Prostate gland (tissue), 2 donors: ENCODE data around the gene CA5A. TPM values are rescaled to one million over a fixed set of nuclear protein-coding genes. Genes with fewer than 3 reads are reported as not detected.

Experiments
- DNase-seq: peaks from one replicate; pipeline ENCODE4 v3.0.0-alpha.2; 2019; ENCODE audit warnings: low spot score
- H3K27ac ChIP-seq, 2 donors: fragments of 200-600 bp; sonication (generic); 2 replicates each; pipeline ENCODE4 v1.5.1; 2017 to 2019
- H3K27me3 ChIP-seq: fragments of 200-600 bp; sonication (generic); replicated peaks from 2 replicates; pipeline ENCODE4 v1.5.1; 2019; ENCODE audit not compliant: insufficient read depth
- H3K36me3 ChIP-seq, 2 donors: fragments of 200-600 bp; sonication (generic); 1 replicate in 1 of 2; 2 replicates in 1 of 2; pipeline versions ENCODE4 v1.5.1 to v1.8.1; 2017 to 2019
- H3K4me1 ChIP-seq: fragments of 200-600 bp; sonication (generic); replicated peaks from 2 replicates; pipeline ENCODE4 v1.5.1; 2019
- H3K4me3 ChIP-seq, 2 donors: fragments of 200-600 bp; sonication (generic); 2 replicates each; pipeline ENCODE4 v1.5.1; 2017 to 2019
- H3K9me3 ChIP-seq: fragments of 200-600 bp; sonication (generic); 2 replicates; pipeline ENCODE4 v1.5.1; 2017
- CTCF ChIP-seq, 4 experiments: fragments of 200-600 bp in 2 of 4; fragments of 450-650 bp in 2 of 4; sonication (generic) in 2 of 4; IDR thresholded peaks; 1 replicate in 3 of 4; 2 replicates in 1 of 4; pipeline ENCODE4 v1.5.1; 2016 to 2019; ENCODE audit warnings: antibody characterized with exemption in 4 of 4, mild to moderate bottlenecking in 2 of 4, moderate library complexity in 2 of 4
- POLR2A ChIP-seq: fragments of 450-650 bp; IDR thresholded peaks from one replicate; pipeline ENCODE4 v1.6.1; 2016; ENCODE audit warnings: antibody characterized with exemption, mild to moderate bottlenecking
- POLR2AphosphoS5 ChIP-seq: sonication (generic); formaldehyde crosslinking; IDR thresholded peaks from one replicate; pipeline ENCODE4 v1.6.1; 2017; ENCODE audit warnings: antibody characterized with exemption
- WGBS: methylation state at CpG from one replicate; pipeline ENCODE4 v1.1.5; 2018; 5-methylcytosine and 5-hydroxymethylcytosine counted together
- intact Hi-C: fragments of 100-400 bp; cut with DNase I; formaldehyde crosslinking; loops from one replicate; pipeline ENCODE4 v1.14.2; 2022
- total RNA-seq, 2 donors: library from RNA; depleted of rRNA; stranded (reverse); fragments of >200 nt; gene quantifications; one replicate each; pipeline ENCODE4 v1.1.0, GENCODE V29; 2016

Gene CA5A
- total RNA-seq, 2 donors from 2014 or later, result not detected

DNA sequence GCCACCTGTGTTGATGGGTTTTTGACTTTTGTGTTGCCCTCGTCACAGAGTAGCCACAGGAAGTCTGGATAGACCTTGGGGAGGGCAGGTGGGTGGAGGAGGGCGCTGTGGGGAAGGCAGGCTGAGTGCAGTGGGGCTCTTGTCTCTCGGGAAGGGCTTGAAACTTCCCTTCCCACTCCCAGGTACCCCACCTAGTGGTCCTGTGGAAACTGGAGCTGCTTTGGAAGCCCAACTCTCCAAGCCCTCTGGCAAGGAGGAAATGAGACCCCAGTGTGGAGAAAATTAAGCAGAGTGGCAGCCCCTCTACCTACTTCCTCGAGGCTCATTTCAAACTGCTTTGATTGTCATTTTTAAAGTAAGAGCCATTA is 9.2 kb downstream of the CA5A start:
- H3K36me3 ChIP-seq, result no peaks in the 10 kb centered on the region
- no peaks in the 10 kb centered on the region for H3K27me3 ChIP-seq
- no peak for DNase-seq
- H3K9me3 ChIP-seq, result no peaks in the 10 kb centered on the region
- no peak for TF ChIP-seq POLR2A
- 38% methylated on average over 4 of the region's 4 CpGs for WGBS
- H3K4me3 ChIP-seq, result no peak overlapping the region
- no peak overlapping the region for H3K27ac ChIP-seq
- intact Hi-C loops, result no loop called here
- no peaks in the 10 kb centered on the region for H3K4me1 ChIP-seq

GRCh38 chr16:87926246-87927194 is 9.8 kb downstream of the CA5A start:
- Histone ChIP-seq H3K36me3 (no peaks in the 10 kb centered on the region), H3K27me3 (no peaks in the 10 kb centered on the region), H3K4me3 (no peak overlapping the region), H3K4me1 (no peaks in the 10 kb centered on the region), H3K27ac (no peak overlapping the region), H3K9me3 (no peaks in the 10 kb centered on the region)
- TF ChIP-seq POLR2AphosphoS5, result no peak
- no peak for TF ChIP-seq CTCF (IDR thresholded peaks at IDR 0.05)
- TF ChIP-seq POLR2A, result no peak
- no peak for DNase-seq
- intact Hi-C loops, result no loop called here
- WGBS, result 72% methylated on average over 44 of the region's 44 CpGs

- whole genome bisulfite sequencing, result 35% methylated on average over 22 of the region's 26 CpGs
- no peak overlapping the region for H3K4me3 ChIP-seq
- no peaks in the 10 kb centered on the region for H3K36me3 ChIP-seq
- peak; percentile 83 for DNase-seq
- H3K9me3 ChIP-seq, result no peaks in the 10 kb centered on the region
- TF ChIP-seq POLR2AphosphoS5 (peak; percentile 88), POLR2A (no peak)
- intact Hi-C loops, result no loop called here
- no peaks in the 10 kb centered on the region for H3K4me1 ChIP-seq
- no peaks in the 10 kb centered on the region for H3K27me3 ChIP-seq
- no peak overlapping the region for H3K27ac ChIP-seq
These were observed 11.3 kb downstream of the CA5A start for GRCh38 chr16:87924811-87925670.

DNA sequence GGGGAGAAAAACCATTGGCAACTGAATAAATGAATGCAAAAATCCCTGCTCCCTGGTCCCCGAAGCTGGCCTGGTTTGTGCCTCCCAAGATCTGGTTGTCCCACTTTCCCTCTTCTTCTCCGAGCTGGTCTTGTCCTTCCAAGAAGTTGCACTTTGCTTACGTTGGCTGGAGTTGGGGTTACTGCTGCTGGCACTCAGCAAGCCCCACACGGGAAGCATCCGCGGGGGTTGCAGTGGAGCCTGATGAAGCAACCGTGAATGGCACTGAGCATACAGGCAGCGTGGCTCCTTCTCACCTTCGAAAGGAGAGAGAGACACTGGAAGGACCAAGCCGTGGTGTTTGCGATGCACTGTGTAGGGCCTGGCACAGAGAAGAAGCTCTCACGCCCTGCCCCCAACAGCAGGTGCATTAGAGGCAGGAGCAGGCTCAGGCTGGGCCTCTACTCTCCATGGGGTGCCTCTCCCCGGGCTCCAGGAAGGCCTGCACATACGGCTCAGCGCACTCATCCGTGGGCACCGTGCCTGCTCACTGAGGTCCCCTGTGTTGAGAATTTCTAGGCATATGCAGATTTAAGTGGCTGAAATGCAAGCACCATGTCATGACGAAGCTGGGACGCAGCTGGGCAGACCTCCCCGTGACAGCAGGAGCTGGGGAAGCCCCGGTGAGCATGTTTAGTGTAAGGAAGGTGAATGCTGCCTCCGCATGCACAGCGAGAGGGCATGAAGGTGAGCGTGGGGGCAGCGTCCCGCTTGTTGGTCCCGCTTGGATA is 12.1 kb downstream of the CA5A start:
- 57% methylated on average over 23 of the region's 27 CpGs for WGBS
- no peaks in the 10 kb centered on the region for H3K9me3 ChIP-seq
- no peak overlapping the region for H3K27ac ChIP-seq
- no peaks in the 10 kb centered on the region for H3K27me3 ChIP-seq
- H3K36me3 ChIP-seq, result no peaks in the 10 kb centered on the region
- DNase-seq, result no peak
- intact Hi-C loops, result no loop called here
- TF ChIP-seq POLR2AphosphoS5 (no peak), CTCF (IDR thresholded peaks at IDR 0.05) (no peak), POLR2A (no peak)
- no peak overlapping the region for H3K4me3 ChIP-seq
- no peaks in the 10 kb centered on the region for H3K4me1 ChIP-seq

- Histone ChIP-seq H3K36me3 (no peaks in the 10 kb centered on the region), H3K9me3 (no peaks in the 10 kb centered on the region), H3K4me1 (no peaks in the 10 kb centered on the region), H3K27ac (no peak overlapping the region), H3K27me3 (no peaks in the 10 kb centered on the region), H3K4me3 (no peak overlapping the region)
- intact Hi-C loops, result no loop called here
- no peak for TF ChIP-seq POLR2A
- DNase-seq, result no peak
- 78% methylated on average over 13 of the region's 14 CpGs for WGBS
These were observed 14.0 kb downstream of the CA5A start for GRCh38 chr16:87922250-87922871.
